H1 (cell line): Measurements from ENCODE around the gene FARS2. TPM values are rescaled to one million over a fixed set of nuclear protein-coding genes. Genes with fewer than 3 reads are reported as not detected.

Experiments used
- CTCF ChIA-PET: fragments of 300-600 bp; sonication (Branson Sonifier 250); formaldehyde crosslinking; loops from one replicate; lab custom pipeline; 2021; ENCODE audit not compliant: partially characterized antibody; lab: Charles Lee
- POLR2A ChIA-PET: fragments of 300-600 bp; sonication (Branson Sonifier 250); formaldehyde crosslinking; loops from one replicate; lab custom pipeline; 2021; ENCODE audit warnings: inconsistent platforms; ENCODE audit not compliant: partially characterized antibody; lab: Charles Lee
- DNase-seq, 2 experiments: peaks; one replicate each; pipeline versions ENCODE4 v3.0.0 to v3.0.0-alpha.2; 2010 to 2022; ENCODE audit warnings: low spot score in 2 of 2, low read depth in 1 of 2, mixed read lengths in 1 of 2
- FAIRE-seq: peaks from 2 replicates; lab custom pipeline; 2011; peaks lifted over from hg19 to GRCh38; lab: Jason Lieb, UNC
- H2AFZ ChIP-seq: 2 replicates; pipeline ENCODE4 v1.8.1; 2012; ENCODE audit warnings: low read length, inconsistent platforms
- H2AK5ac ChIP-seq: 2 replicates; pipeline ENCODE4 v1.6.1; 2013; ENCODE audit warnings: low read depth, low read length
- H2BK120ac ChIP-seq: replicated peaks from 2 replicates; pipeline ENCODE3; 2013; ENCODE audit warnings: low read depth, low read length, inconsistent platforms
- H2BK12ac ChIP-seq: 2 replicates; pipeline ENCODE4 v1.6.1; 2013; ENCODE audit warnings: low read depth, low read length
- H2BK15ac ChIP-seq: 2 replicates; pipeline ENCODE4 v1.6.1; 2013; ENCODE audit warnings: low read length
- H2BK20ac ChIP-seq: 2 replicates; pipeline ENCODE4 v1.6.1; 2013; ENCODE audit warnings: low read length
- H2BK5ac ChIP-seq: 2 replicates; pipeline ENCODE4 v1.6.1; 2013; ENCODE audit warnings: low read depth, low read length
- H3K14ac ChIP-seq: 2 replicates; pipeline ENCODE4 v1.6.1; 2013; ENCODE audit warnings: inconsistent platforms; ENCODE audit not compliant: insufficient read length
- H3K18ac ChIP-seq: 2 replicates; pipeline ENCODE4 v1.6.1; 2013; ENCODE audit warnings: low read length; ENCODE audit errors: extremely low read depth
- H3K23ac ChIP-seq: 2 replicates; pipeline ENCODE4 v1.6.1; 2013; ENCODE audit warnings: inconsistent platforms; ENCODE audit not compliant: insufficient read length
- H3K23me2 ChIP-seq: 2 replicates; pipeline ENCODE4 v1.6.1; 2013; ENCODE audit warnings: low read depth, low read length
- H3K27ac ChIP-seq: 2 replicates; pipeline ENCODE4 v1.6.1; 2011; ENCODE audit warnings: low read depth, low read length, inconsistent platforms
- H3K27me3 ChIP-seq, 4 experiments: replicated peaks in 1 of 4; 1 replicate in 1 of 4; 2 replicates in 3 of 4; pipeline versions ENCODE4 v1.6.1 to v1.8.1; 2011 to 2013; ENCODE audit warnings: low read length in 3 of 4, mild to moderate bottlenecking in 3 of 4, inconsistent platforms in 2 of 4, mixed read lengths in 2 of 4, moderate library complexity in 1 of 4; ENCODE audit not compliant: control insufficient read depth in 3 of 4, insufficient read depth in 3 of 4; ENCODE audit errors: extremely low read depth in 1 of 4
- H3K36me3 ChIP-seq, 4 experiments: 2 replicates each; pipeline versions ENCODE4 v1.6.1 to v1.8.1; 2011 to 2013; ENCODE audit warnings: mild to moderate bottlenecking in 4 of 4, low read length in 3 of 4, moderate library complexity in 2 of 4, control low read depth in 1 of 4, inconsistent platforms in 1 of 4; ENCODE audit not compliant: insufficient read depth in 4 of 4, control insufficient read depth in 2 of 4
- H3K4ac ChIP-seq: replicated peaks from 2 replicates; pipeline ENCODE3; 2013; ENCODE audit warnings: low read length, low read depth, mixed read lengths, inconsistent platforms; ENCODE audit not compliant: insufficient read length
- H3K4me1 ChIP-seq, 4 experiments: replicated peaks in 1 of 4; 1 replicate in 1 of 4; 2 replicates in 3 of 4; pipeline versions ENCODE4 v1.6.1 to v1.8.1; 2011 to 2013; ENCODE audit warnings: low read length in 3 of 4, inconsistent platforms in 2 of 4, mixed read lengths in 1 of 4; ENCODE audit not compliant: insufficient read depth in 4 of 4, control insufficient read depth in 3 of 4
- H3K4me2 ChIP-seq, 2 experiments: 2 replicates each; pipeline versions ENCODE4 v1.6.1 to v1.8.1; 2011 to 2013; ENCODE audit warnings: low read depth in 2 of 2, low read length in 2 of 2, control low read depth in 1 of 2, inconsistent platforms in 1 of 2, mild to moderate bottlenecking in 1 of 2; ENCODE audit not compliant: insufficient read depth in 1 of 2
- H3K4me3 ChIP-seq, 4 experiments: fragments of 200-600, 300-600 bp in 1 of 4; sonication (generic), shearing (Covaris generic), sonication (Bioruptor Twin) in 1 of 4; 2 replicates each; pipeline versions ENCODE4 v1.5.1 to v1.8.1; 2011 to 2016; ENCODE audit warnings: low read length in 4 of 4, low read depth in 3 of 4, control low read depth in 2 of 4, inconsistent platforms in 2 of 4, mild to moderate bottlenecking in 2 of 4, mixed read lengths in 1 of 4, moderate library complexity in 1 of 4; ENCODE audit not compliant: insufficient read depth in 2 of 4; ENCODE audit errors: extremely low read depth in 1 of 4
- H3K56ac ChIP-seq: replicated peaks from 2 replicates; pipeline ENCODE3; 2013; ENCODE audit warnings: low read depth, mild to moderate bottlenecking, mixed read lengths, low read length, inconsistent platforms; ENCODE audit not compliant: insufficient read length
- H3K79me1 ChIP-seq: 2 replicates; pipeline ENCODE4 v1.6.1; 2013; ENCODE audit warnings: low read depth, low read length, control low read depth
- H3K79me2 ChIP-seq, 2 experiments: 2 replicates each; pipeline versions ENCODE4 v1.6.1 to v1.8.1; 2012 to 2013; ENCODE audit warnings: low read length in 2 of 2, mild to moderate bottlenecking in 2 of 2, inconsistent platforms in 1 of 2; ENCODE audit not compliant: insufficient read depth in 2 of 2, control insufficient read depth in 1 of 2
- H3K9ac ChIP-seq, 4 experiments: replicated peaks in 1 of 4; 1 replicate in 1 of 4; 2 replicates in 3 of 4; pipeline versions ENCODE4 v1.6.1 to v1.8.1; 2011 to 2013; ENCODE audit warnings: low read depth in 3 of 4, low read length in 3 of 4, control low read depth in 2 of 4, mild to moderate bottlenecking in 2 of 4, moderate library complexity in 2 of 4, inconsistent platforms in 1 of 4; ENCODE audit errors: extremely low read depth in 1 of 4
- H3K9me3 ChIP-seq, 2 experiments: 2 replicates each; pipeline versions ENCODE4 v1.6.1 to v1.8.1; 2012 to 2013; ENCODE audit warnings: mild to moderate bottlenecking in 2 of 2, moderate library complexity in 2 of 2, control low read depth in 1 of 2, inconsistent platforms in 1 of 2, low read depth in 1 of 2, low read length in 1 of 2, mixed read lengths in 1 of 2; ENCODE audit not compliant: insufficient read depth in 2 of 2
- H4K20me1 ChIP-seq, 2 experiments: replicated peaks in 1 of 2; 2 replicates each; pipeline versions ENCODE3 to v1.8.1; 2011 to 2013; ENCODE audit warnings: inconsistent platforms in 2 of 2, low read length in 2 of 2, mild to moderate bottlenecking in 1 of 2; ENCODE audit not compliant: insufficient read depth in 2 of 2, control insufficient read depth in 1 of 2
- H4K5ac ChIP-seq: 2 replicates; pipeline ENCODE4 v1.6.1; 2013; ENCODE audit warnings: low read length, low read depth, mixed read lengths, inconsistent platforms; ENCODE audit not compliant: insufficient read length
- H4K8ac ChIP-seq: 2 replicates; pipeline ENCODE4 v1.8.0; 2013; ENCODE audit warnings: mild to moderate bottlenecking, moderate library complexity, low read length, inconsistent platforms; ENCODE audit not compliant: insufficient read depth; ENCODE audit errors: extremely low read depth
- H4K91ac ChIP-seq: replicated peaks from 2 replicates; pipeline ENCODE3; 2013; ENCODE audit warnings: low read length, mixed read lengths, inconsistent platforms; ENCODE audit not compliant: insufficient read length
- EP300 ChIP-seq, 2 experiments: IDR thresholded peaks; 1 replicate in 1 of 2; 2 replicates in 1 of 2; pipeline ENCODE4 v1.6.1; 2011 to 2012; ENCODE audit warnings: low read depth in 2 of 2, low read length in 2 of 2, mild to moderate bottlenecking in 2 of 2, borderline replicate concordance in 1 of 2, inconsistent platforms in 1 of 2, moderate library complexity in 1 of 2
- FOSL1 ChIP-seq: IDR thresholded peaks from 2 replicates; pipeline ENCODE4 v1.6.1; 2011; ENCODE audit warnings: mild to moderate bottlenecking, low read depth, low read length, moderate library complexity; ENCODE audit not compliant: insufficient read depth
- NANOG ChIP-seq: IDR thresholded peaks from 2 replicates; pipeline ENCODE4 v1.6.1; 2011; ENCODE audit warnings: low read length, low read depth, mild to moderate bottlenecking, inconsistent platforms; ENCODE audit not compliant: insufficient read depth, poor library complexity, severe bottlenecking
- RBBP5 ChIP-seq: IDR thresholded peaks from 2 replicates; pipeline ENCODE4 v1.7.1; 2012; ENCODE audit warnings: low read depth, mild to moderate bottlenecking, inconsistent platforms, low read length, moderate library complexity, borderline replicate concordance
- SIN3A ChIP-seq, 2 experiments: IDR thresholded peaks in 1 of 2; conservative IDR thresholded peaks in 1 of 2; 2 replicates each; pipeline ENCODE4 v1.6.1; 2011 to 2012; ENCODE audit warnings: low read length in 2 of 2, improper control_type of control experiment in 1 of 2, low read depth in 1 of 2, mild to moderate bottlenecking in 1 of 2
- SRF ChIP-seq: IDR thresholded peaks from 2 replicates; pipeline ENCODE4 v1.6.1; 2011; ENCODE audit warnings: mild to moderate bottlenecking, low read depth, low read length, moderate library complexity
- TBP ChIP-seq: IDR thresholded peaks from 2 replicates; pipeline ENCODE4 v1.6.1; 2011; ENCODE audit warnings: low read depth, low read length, improper control_type of control experiment
- USF2 ChIP-seq: IDR thresholded peaks from 2 replicates; pipeline ENCODE4 v1.6.1; 2011; ENCODE audit warnings: low read length, improper control_type of control experiment
- ZNF274 ChIP-seq: IDR thresholded peaks from 2 replicates; pipeline ENCODE4 v1.7.0; 2012; ENCODE audit warnings: low read length, borderline replicate concordance; ENCODE audit errors: extremely low read depth
- WGBS, 2 experiments: shearing (Covaris generic) in 1 of 2; methylation state at CpG; one replicate each; pipeline versions ENCODE4 v1.1.6 to v1.1.7; 2013 to 2015; ENCODE audit warnings: low lambda C conversion rate in 2 of 2, mixed read lengths in 2 of 2, inconsistent platforms in 1 of 2, low coverage in 1 of 2, missing lambda C conversion rate in 1 of 2; ENCODE audit not compliant: insufficient replicate concordance in 2 of 2, insufficient coverage in 1 of 2, insufficient read length in 1 of 2; ENCODE audit errors: extremely low coverage in 1 of 2, missing lambda C conversion rate in 1 of 2; 5-methylcytosine and 5-hydroxymethylcytosine counted together
- polyA plus RNA-seq, 7 experiments: library from polyadenylated mRNA; depleted of rRNA in 3 of 7; stranded (reverse) in 5 of 7; unstranded in 2 of 7; fragments of >200 nt in 5 of 7; fragments of 200-250 nt in 2 of 7; gene quantifications; 1 replicate in 5 of 7; 2 replicates in 1 of 7; 4 replicates in 1 of 7; pipeline versions ENCODE4 v1.2.1 to v1.2.3, GENCODE V29; 2011 to 2013; ENCODE audit warnings: missing spikeins in 2 of 7, mixed read lengths in 2 of 7
- total RNA-seq: library from RNA; stranded (reverse); fragmentation: NEBNext Ultra II Directional; extraction: Animal tissue kit (Norgen Biotek cat#: 25700); gene quantifications from 2 replicates; pipeline ENCODE4 v1.2.1, GENCODE V29; 2021

FARS2 gene
- total and polyA plus RNA-seq, 2 of the 8 experiments (the other 6 are each of a cell fraction or from before 2014, with no cell fraction given) = 11.7 to 14.4 TPM

GRCh38 chr6:5553767-5554166 lies 292.5 kb downstream of the FARS2 start:
- H3K27me3 ChIP-seq = no peaks in the 10 kb centered on the region
- DNase-seq = no peak
- no peak overlapping the region for H2BK120ac ChIP-seq
- H3K79me1 ChIP-seq = no peaks in the 10 kb centered on the region
- no peak overlapping the region for H3K18ac ChIP-seq
- H2AFZ ChIP-seq = no peak overlapping the region
- no peak overlapping the region for H3K9ac ChIP-seq
- peaks cover 0 to 4% (median 2%) of the 10 kb centered on the region in 4 experiments; a peak in 2 of 7 replicates for H3K4me1 ChIP-seq
- H4K20me1 ChIP-seq = no peaks in the 10 kb centered on the region
- H2BK20ac ChIP-seq = no peak overlapping the region
- H3K79me2 ChIP-seq = no peaks in the 10 kb centered on the region
- 57% methylated on average over 4 of the region's 4 CpGs; no CpG with 5 or more reads in 1 of the 2 experiments for WGBS, 2 experiments
- CTCF ChIA-PET = interaction anchor here (0.6 to 1.3 kb wide), 4 partner anchors 29 to 222 kb away, joined by 3 to 4 read pairs (median 3); no protein-coding TSS in a partner anchor
- peaks cover 0 to 4% (median 0%) of the 10 kb centered on the region in 4 experiments; a peak in 1 of 8 replicates for H3K36me3 ChIP-seq
- peaks cover 2 to 5% of the 10 kb centered on the region in 2 experiments; a peak in 2 of 4 replicates for H3K9me3 ChIP-seq
- no peak overlapping the region for H2BK5ac ChIP-seq
- POLR2A ChIA-PET = interaction anchor here (0.7 kb wide), 1 partner anchor 111 kb away, joined by 4 read pairs; no protein-coding TSS in a partner anchor
- H2BK15ac ChIP-seq = no peak overlapping the region
- no peak overlapping the region for H4K91ac ChIP-seq
- no peak overlapping the region for H3K23ac ChIP-seq
- no peak overlapping the region for H3K4me2 ChIP-seq
- no peak for FAIRE-seq
- no peak overlapping the region for H4K8ac ChIP-seq
- no peak overlapping the region for H2BK12ac ChIP-seq
- no peak overlapping the region for H3K14ac ChIP-seq
- no peak overlapping the region for H3K4me3 ChIP-seq
- H2AK5ac ChIP-seq = no peak overlapping the region
- no peaks in the 10 kb centered on the region for H3K23me2 ChIP-seq
- H4K5ac ChIP-seq = no peak overlapping the region
- H3K4ac ChIP-seq = no peak overlapping the region
- H3K56ac ChIP-seq = no peak overlapping the region
- no peak overlapping the region for H3K27ac ChIP-seq
- TF ChIP-seq EP300 (IDR thresholded peaks at IDR 0.05; ENCODE audit: borderline replicate concordance in 1 of 2, low read depth in 2 of 2, low read length in 2 of 2) (no peak), FOSL1 (no peak), RBBP5 (no peak), USF2 (no peak), ZNF274 (no peak), SRF (no peak), SIN3A (conservative IDR thresholded peaks at IDR 0.05 in 1 of 2, IDR thresholded peaks at IDR 0.05 in 1 of 2; ENCODE audit: low read depth in 1 of 2, low read length in 2 of 2) (no peak), NANOG (no peak), TBP (no peak)
